22Rv1 (cell line): Measurements from ENCODE around the gene GALNTL6.

Experiments used
- CTCF ChIP-seq: fragments of 450-650 bp; IDR thresholded peaks from 2 replicates; pipeline ENCODE4 v1.5.1; 2017; ENCODE audit warnings: mild to moderate bottlenecking
- ZFX ChIP-seq: fragments of 450-650 bp; IDR thresholded peaks from 2 replicates; pipeline ENCODE4 v1.6.1; 2017; ENCODE audit warnings: antibody characterized with exemption, borderline replicate concordance

GRCh38 chr4:172691552-172691951 is 878.3 kb downstream of the GALNTL6 start:
- no peak for TF ChIP-seq CTCF
- TF ChIP-seq ZFX, result no peak
